ENCODE results near the gene USP34. TPM values are rescaled to one million over a fixed set of nuclear protein-coding genes. Genes with fewer than 3 reads are reported as not detected.
"Not testable (repeated sequence)": the region's sequence is repeated elsewhere in the genome, so short reads cannot be mapped to it uniquely, and the experiment has no call there.

Gene USP34
- total RNA-seq, 1 experiment from 2014 or later, result 26.1 TPM

- H3K4me3 ChIP-seq, H3K9me3 ChIP-seq, DNase-seq, H3K27me3 ChIP-seq: not testable (repeated sequence)
- peaks cover 33% of the 10 kb centered on the region for H3K36me3 ChIP-seq
Observed at GRCh38 chr2:61148091-61148490, 322.8 kb downstream of the USP34 start.

GRCh38 chr2:61145990-61146389 lies 324.9 kb downstream of the USP34 start:
- H3K9me3 ChIP-seq, result no peaks in the 10 kb centered on the region
- peak overlapping the region; percentile 74; the same call in 1 of the 2 replicates for H3K4me3 ChIP-seq
- no peak for DNase-seq
- H3K36me3 ChIP-seq, result peaks cover 28% of the 10 kb centered on the region
- no peaks in the 10 kb centered on the region for H3K27me3 ChIP-seq

- peak; percentile 93 for DNase-seq
- Histone ChIP-seq H3K36me3 (peaks cover 18% of the 10 kb centered on the region), H3K4me3 (peak overlapping the region; percentile 74), H3K9me3 (no peaks in the 10 kb centered on the region), H3K27me3 (no peaks in the 10 kb centered on the region)
Observed at GRCh38 chr2:61144697-61145268, 326.1 kb downstream of the USP34 start.

- Histone ChIP-seq H3K4me3 (no peak overlapping the region), H3K36me3 (peaks cover 4% of the 10 kb centered on the region), H3K9me3 (no peaks in the 10 kb centered on the region), H3K27me3 (no peaks in the 10 kb centered on the region)
- DNase-seq, result no peak
Observed at GRCh38 chr2:61141151-61141550, 329.7 kb downstream of the USP34 start.

- no peak for DNase-seq
- no peak overlapping the region for H3K4me3 ChIP-seq
- no peaks in the 10 kb centered on the region for H3K9me3 ChIP-seq
- no peaks in the 10 kb centered on the region for H3K27me3 ChIP-seq
- H3K36me3 ChIP-seq, result peaks cover 4% of the 10 kb centered on the region
Observed at GRCh38 chr2:61138859-61139258, 332.0 kb downstream of the USP34 start.

Other genes starting within 250 kb of the USP34 start
- 108 and 173 TPM in 2 replicates for gene XPO1, start 67.3 kb upstream of the USP34 start, total RNA-seq (2014; rRNA removed; shearing (Covaris generic); ENCODE audit: low replicate concordance)

Data from MG63 (cell line).